Measurements from ENCODE around the gene C1QTNF7.

Gene C1QTNF7

GRCh38 chr4:15413010-15413622 lies 14.7 kb upstream of the C1QTNF7 start:
- POLR2A ChIA-PET, result no interaction called here
- no peak for DNase-seq
- Histone ChIP-seq H3K4me1 (ENCODE audit: control extremely low read depth in 1 of 4, control insufficient read depth in 4 of 4, insufficient read depth in 4 of 4, low read length in 3 of 4) (peaks cover 43 to 69% (median 64%) of the 10 kb centered on the region in 4 experiments), H3K27ac (ENCODE audit: insufficient read depth in 1 of 2, low read depth in 1 of 2, low read length in 2 of 2, poor library complexity in 1 of 2, severe bottlenecking in 2 of 2) (no peak overlapping the region), H3K27me3 (replicated peaks in 2 of 5; ENCODE audit: control insufficient read depth in 4 of 5, insufficient read depth in 5 of 5, low read length in 4 of 5) (no peaks in the 10 kb centered on the region), H3K9me3 (ENCODE audit: control extremely low read depth in 1 of 5, control insufficient read depth in 4 of 5, insufficient read depth in 2 of 5, low read depth in 1 of 5, low read length in 4 of 5) (no peaks in the 10 kb centered on the region), H3K4me3 (ENCODE audit: control insufficient read depth in 1 of 7, extremely low read depth in 1 of 7, insufficient read depth in 4 of 7, low read depth in 2 of 7, low read length in 6 of 7) (no peak overlapping the region), H3K36me3 (ENCODE audit: control insufficient read depth in 4 of 4, insufficient read depth in 4 of 4, low read length in 3 of 4) (no peaks in the 10 kb centered on the region)
- CTCF ChIA-PET, result interaction anchor here (1.8 kb wide), 1 partner anchor 17 kb away, joined by 5 read pairs; no protein-coding TSS in a partner anchor
- 90% methylated on average over 4 of the region's 6 CpGs for WGBS (ENCODE audit: insufficient coverage)

- ChIA-PET CTCF (interaction anchor here (1.8 kb wide), 1 partner anchor 18 kb away, joined by 5 read pairs; no protein-coding TSS in a partner anchor), POLR2A (no interaction called here)
- no peak overlapping the region for H3K4me3 ChIP-seq (ENCODE audit: control insufficient read depth in 1 of 7, extremely low read depth in 1 of 7, insufficient read depth in 4 of 7, low read depth in 2 of 7, low read length in 6 of 7)
- H3K4me1 ChIP-seq (ENCODE audit: control extremely low read depth in 1 of 4, control insufficient read depth in 4 of 4, insufficient read depth in 4 of 4, low read length in 3 of 4), result peaks cover 43 to 69% (median 64%) of the 10 kb centered on the region in 4 experiments
- WGBS (ENCODE audit: insufficient coverage), result no CpG with 5 or more reads among the region's 2 CpGs
- H3K27me3 ChIP-seq (replicated peaks in 2 of 5; ENCODE audit: control insufficient read depth in 4 of 5, insufficient read depth in 5 of 5, low read length in 4 of 5), result no peaks in the 10 kb centered on the region
- peak in 2 of 3 donors; percentile 35 to 59 for DNase-seq
- no peak overlapping the region for H3K27ac ChIP-seq (ENCODE audit: insufficient read depth in 1 of 2, low read depth in 1 of 2, low read length in 2 of 2, poor library complexity in 1 of 2, severe bottlenecking in 2 of 2)
- no peaks in the 10 kb centered on the region for H3K9me3 ChIP-seq (ENCODE audit: control extremely low read depth in 1 of 5, control insufficient read depth in 4 of 5, insufficient read depth in 2 of 5, low read depth in 1 of 5, low read length in 4 of 5)
- H3K36me3 ChIP-seq (ENCODE audit: control insufficient read depth in 4 of 4, insufficient read depth in 4 of 4, low read length in 3 of 4), result no peaks in the 10 kb centered on the region
Observed at GRCh38 chr4:15413623-15414019, 14.2 kb upstream of the C1QTNF7 start.

GRCh38 chr4:15414551-15415091 lies 13.2 kb upstream of the C1QTNF7 start:
- peak in 2 of 3 donors; percentile 48 to 67 for DNase-seq
- POLR2A ChIA-PET, result no interaction called here
- H3K27me3 ChIP-seq (replicated peaks in 2 of 5; ENCODE audit: control insufficient read depth in 4 of 5, insufficient read depth in 5 of 5, low read length in 4 of 5), result no peaks in the 10 kb centered on the region
- no peaks in the 10 kb centered on the region for H3K36me3 ChIP-seq (ENCODE audit: control insufficient read depth in 4 of 4, insufficient read depth in 4 of 4, low read length in 3 of 4)
- peaks cover 43 to 66% (median 62%) of the 10 kb centered on the region in 4 experiments for H3K4me1 ChIP-seq (ENCODE audit: control extremely low read depth in 1 of 4, control insufficient read depth in 4 of 4, insufficient read depth in 4 of 4, low read length in 3 of 4)
- H3K9me3 ChIP-seq (ENCODE audit: control extremely low read depth in 1 of 5, control insufficient read depth in 4 of 5, insufficient read depth in 2 of 5, low read depth in 1 of 5, low read length in 4 of 5), result no peaks in the 10 kb centered on the region
- peak overlapping the region in 4 of 7 experiments; percentile 1 to 46 (median 26) for H3K4me3 ChIP-seq (ENCODE audit: control insufficient read depth in 1 of 7, extremely low read depth in 1 of 7, insufficient read depth in 4 of 7, low read depth in 2 of 7, low read length in 6 of 7)
- WGBS (ENCODE audit: insufficient coverage), result 31% methylated on average over 4 of the region's 4 CpGs
- peak overlapping the region in 1 of 2 experiments; percentile 65 for H3K27ac ChIP-seq (ENCODE audit: insufficient read depth in 1 of 2, low read depth in 1 of 2, low read length in 2 of 2, poor library complexity in 1 of 2, severe bottlenecking in 2 of 2)
- CTCF ChIA-PET, result interaction anchor here (1.8 to 2.1 kb wide), 2 partner anchors 10 to 19 kb away, joined by 5 to 6 read pairs; no protein-coding TSS in a partner anchor

- CTCF ChIA-PET, result interaction anchor here (0.7 to 2.1 kb wide), 6 partner anchors 8 to 184 kb away, joined by 3 to 6 read pairs (median 4); no protein-coding TSS in a partner anchor
Observed at GRCh38 chr4:15416357-15417232, 11.2 kb upstream of the C1QTNF7 start.

GRCh38 chr4:15417233-15417660 lies 10.6 kb upstream of the C1QTNF7 start:
- peaks cover 38 to 44% (median 41%) of the 10 kb centered on the region in 4 experiments for H3K4me1 ChIP-seq (ENCODE audit: control extremely low read depth in 1 of 4, control insufficient read depth in 4 of 4, insufficient read depth in 4 of 4, low read length in 3 of 4)
- H3K4me3 ChIP-seq (ENCODE audit: control insufficient read depth in 1 of 7, extremely low read depth in 1 of 7, insufficient read depth in 4 of 7, low read depth in 2 of 7, low read length in 6 of 7), result no peak overlapping the region
- H3K27me3 ChIP-seq (replicated peaks in 2 of 5; ENCODE audit: control insufficient read depth in 4 of 5, insufficient read depth in 5 of 5, low read length in 4 of 5), result no peaks in the 10 kb centered on the region
- no peaks in the 10 kb centered on the region for H3K36me3 ChIP-seq (ENCODE audit: control insufficient read depth in 4 of 4, insufficient read depth in 4 of 4, low read length in 3 of 4)
- CTCF ChIA-PET, result interaction anchor here (1.3 to 1.5 kb wide), 3 partner anchors 18 to 184 kb away, joined by 3 to 4 read pairs (median 3); no protein-coding TSS in a partner anchor
- DNase-seq, result no peak
- H3K27ac ChIP-seq (ENCODE audit: insufficient read depth in 1 of 2, low read depth in 1 of 2, low read length in 2 of 2, poor library complexity in 1 of 2, severe bottlenecking in 2 of 2), result no peak overlapping the region
- no peaks in the 10 kb centered on the region for H3K9me3 ChIP-seq (ENCODE audit: control extremely low read depth in 1 of 5, control insufficient read depth in 4 of 5, insufficient read depth in 2 of 5, low read depth in 1 of 5, low read length in 4 of 5)
- POLR2A ChIA-PET, result no interaction called here

More at GRCh38 chr4:15416357-15417232, 11.2 kb upstream of the C1QTNF7 start:
- peak in 1 of 3 donors; percentile 26 for DNase-seq
- H3K27ac ChIP-seq (ENCODE audit: insufficient read depth in 1 of 2, low read depth in 1 of 2, low read length in 2 of 2, poor library complexity in 1 of 2, severe bottlenecking in 2 of 2), result no peak overlapping the region
- POLR2A ChIA-PET, result no interaction called here
- peaks cover 38 to 48% (median 44%) of the 10 kb centered on the region in 4 experiments for H3K4me1 ChIP-seq (ENCODE audit: control extremely low read depth in 1 of 4, control insufficient read depth in 4 of 4, insufficient read depth in 4 of 4, low read length in 3 of 4)
- H3K27me3 ChIP-seq (replicated peaks in 2 of 5; ENCODE audit: control insufficient read depth in 4 of 5, insufficient read depth in 5 of 5, low read length in 4 of 5), result no peaks in the 10 kb centered on the region
- peak overlapping the region in 1 of 7 experiments; percentile 7 for H3K4me3 ChIP-seq (ENCODE audit: control insufficient read depth in 1 of 7, extremely low read depth in 1 of 7, insufficient read depth in 4 of 7, low read depth in 2 of 7, low read length in 6 of 7)
- H3K9me3 ChIP-seq (ENCODE audit: control extremely low read depth in 1 of 5, control insufficient read depth in 4 of 5, insufficient read depth in 2 of 5, low read depth in 1 of 5, low read length in 4 of 5), result no peaks in the 10 kb centered on the region
- 34% methylated on average over 6 of the region's 6 CpGs for WGBS (ENCODE audit: insufficient coverage)
- no peaks in the 10 kb centered on the region for H3K36me3 ChIP-seq (ENCODE audit: control insufficient read depth in 4 of 4, insufficient read depth in 4 of 4, low read length in 3 of 4)

GRCh38 chr4:15418956-15419355 lies 8.9 kb upstream of the C1QTNF7 start:
- H3K4me3 ChIP-seq (ENCODE audit: control insufficient read depth in 1 of 7, extremely low read depth in 1 of 7, insufficient read depth in 4 of 7, low read depth in 2 of 7, low read length in 6 of 7), result no peak overlapping the region
- H3K27me3 ChIP-seq (replicated peaks in 2 of 5; ENCODE audit: control insufficient read depth in 4 of 5, insufficient read depth in 5 of 5, low read length in 4 of 5), result no peaks in the 10 kb centered on the region
- H3K4me1 ChIP-seq (ENCODE audit: control extremely low read depth in 1 of 4, control insufficient read depth in 4 of 4, insufficient read depth in 4 of 4, low read length in 3 of 4), result peaks cover 21 to 32% (median 26%) of the 10 kb centered on the region in 4 experiments
- 100% methylated on average over 2 of the region's 2 CpGs for WGBS (ENCODE audit: insufficient coverage)
- POLR2A ChIA-PET, result no interaction called here
- DNase-seq, result no peak
- no peak overlapping the region for H3K27ac ChIP-seq (ENCODE audit: insufficient read depth in 1 of 2, low read depth in 1 of 2, low read length in 2 of 2, poor library complexity in 1 of 2, severe bottlenecking in 2 of 2)
- CTCF ChIA-PET, result no interaction called here
- H3K36me3 ChIP-seq (ENCODE audit: control insufficient read depth in 4 of 4, insufficient read depth in 4 of 4, low read length in 3 of 4), result no peaks in the 10 kb centered on the region
- H3K9me3 ChIP-seq (ENCODE audit: control extremely low read depth in 1 of 5, control insufficient read depth in 4 of 5, insufficient read depth in 2 of 5, low read depth in 1 of 5, low read length in 4 of 5), result no peaks in the 10 kb centered on the region

Measured in common myeloid progenitor, CD34-positive (primary cell).